Liver (tissue), 9 donors: ENCODE results near the gene C16orf78. TPM values are rescaled to one million over a fixed set of nuclear protein-coding genes. Genes with fewer than 3 reads are reported as not detected.

Experiments used
- DNase-seq: peaks from one replicate; pipeline ENCODE4 v3.0.0-alpha.2; 2017; ENCODE audit warnings: low spot score
- H3K27ac ChIP-seq, 2 donors: one replicate each; pipeline ENCODE4 v1.7.0; 2013; ENCODE audit warnings: inconsistent platforms in 2 of 2, low read length in 2 of 2, control low read depth in 1 of 2, low read depth in 1 of 2, mild to moderate bottlenecking in 1 of 2
- H3K27me3 ChIP-seq, 4 donors: one replicate each; pipeline versions ENCODE4 v1.6.1 to v1.7.0; 2013; ENCODE audit warnings: low read length in 3 of 4, inconsistent platforms in 1 of 4, mild to moderate bottlenecking in 1 of 4, moderate library complexity in 1 of 4; ENCODE audit not compliant: control insufficient read depth in 4 of 4, insufficient read depth in 4 of 4
- H3K36me3 ChIP-seq, 4 donors: one replicate each; pipeline versions ENCODE4 v1.6.1 to v1.7.0; 2013; ENCODE audit warnings: low read length in 3 of 4, mild to moderate bottlenecking in 3 of 4, low read depth in 1 of 4, moderate library complexity in 1 of 4; ENCODE audit not compliant: control insufficient read depth in 4 of 4, insufficient read depth in 3 of 4
- H3K4me1 ChIP-seq, 4 donors: one replicate each; pipeline versions ENCODE4 v1.6.1 to v1.7.0; 2013; ENCODE audit warnings: low read length in 3 of 4, mild to moderate bottlenecking in 3 of 4, moderate library complexity in 1 of 4; ENCODE audit not compliant: control insufficient read depth in 4 of 4, insufficient read depth in 4 of 4
- H3K4me3 ChIP-seq, 3 donors: one replicate each; pipeline versions ENCODE4 v1.6.1 to v1.7.0; 2013; ENCODE audit warnings: low read length in 3 of 3, control low read depth in 1 of 3, low read depth in 1 of 3, mild to moderate bottlenecking in 1 of 3
- H3K9ac ChIP-seq, 2 donors: one replicate each; pipeline ENCODE4 v1.7.0; 2013; ENCODE audit warnings: low read length in 2 of 2, mild to moderate bottlenecking in 2 of 2, moderate library complexity in 2 of 2, control low read depth in 1 of 2, low read depth in 1 of 2
- H3K9me3 ChIP-seq, 4 donors: one replicate each; pipeline versions ENCODE4 v1.6.1 to v1.7.0; 2013; ENCODE audit warnings: low read length in 3 of 4; ENCODE audit not compliant: control insufficient read depth in 4 of 4
- ATF3 ChIP-seq: IDR thresholded peaks from 2 replicates; pipeline ENCODE4 v1.6.1; 2016; ENCODE audit warnings: antibody characterized with exemption
- EGR1 ChIP-seq, 2 donors: IDR thresholded peaks; 2 replicates each; pipeline ENCODE4 v1.6.1; 2016 to 2018; ENCODE audit warnings: antibody characterized with exemption in 2 of 2, low read depth in 2 of 2
- FOXA1 ChIP-seq: IDR thresholded peaks from 2 replicates; pipeline ENCODE4 v1.6.1; 2016; ENCODE audit warnings: antibody characterized with exemption
- FOXA2 ChIP-seq: IDR thresholded peaks from 2 replicates; pipeline ENCODE4 v1.6.1; 2016; ENCODE audit warnings: antibody characterized with exemption
- GABPA ChIP-seq, 2 donors: IDR thresholded peaks in 1 of 2; conservative IDR thresholded peaks in 1 of 2; 2 replicates each; pipeline ENCODE4 v1.6.1; 2016; ENCODE audit warnings: antibody characterized with exemption in 2 of 2, mild to moderate bottlenecking in 1 of 2, moderate library complexity in 1 of 2
- HNF4A ChIP-seq, 2 donors: conservative IDR thresholded peaks; 2 replicates each; pipeline ENCODE4 v1.6.1; 2016; ENCODE audit warnings: antibody characterized with exemption in 2 of 2, mild to moderate bottlenecking in 2 of 2
- HNF4G ChIP-seq: IDR thresholded peaks from 2 replicates; pipeline ENCODE4 v1.6.1; 2016; ENCODE audit warnings: antibody characterized with exemption
- NR2F2 ChIP-seq: IDR thresholded peaks from 2 replicates; pipeline ENCODE4 v1.6.1; 2016; ENCODE audit warnings: antibody characterized with exemption
- RAD21 ChIP-seq, 2 donors: IDR thresholded peaks; 2 replicates each; pipeline ENCODE4 v1.6.1; 2016; ENCODE audit warnings: antibody characterized with exemption in 2 of 2, mild to moderate bottlenecking in 2 of 2
- RXRA ChIP-seq, 2 donors: IDR thresholded peaks; 2 replicates each; pipeline ENCODE4 v1.6.1; 2017 to 2018; ENCODE audit warnings: antibody characterized with exemption in 2 of 2, mild to moderate bottlenecking in 1 of 2
- SP1 ChIP-seq: IDR thresholded peaks from 2 replicates; pipeline ENCODE4 v1.6.1; 2018; ENCODE audit warnings: antibody characterized with exemption, mild to moderate bottlenecking
- TAF1 ChIP-seq: conservative IDR thresholded peaks from 2 replicates; pipeline ENCODE4 v1.6.1; 2016; ENCODE audit warnings: antibody characterized with exemption, mild to moderate bottlenecking
- YY1 ChIP-seq: IDR thresholded peaks from 2 replicates; pipeline ENCODE4 v1.6.1; 2016; ENCODE audit warnings: antibody characterized with exemption, mild to moderate bottlenecking
- WGBS: extraction: QIAGEN DNeasy Blood & Tissue Kit; methylation state at CpG from one replicate; pipeline ENCODE4 v1.1.7; 2013; 5-methylcytosine and 5-hydroxymethylcytosine counted together
- polyA plus RNA-seq, 2 donors: library from polyadenylated mRNA; stranded (reverse) in 1 of 2; unstranded in 1 of 2; fragments of 200-250 nt in 1 of 2; fragments of >200 nt in 1 of 2; fragmentation: Nextera tagmentation in 1 of 2; extraction: Ambion mirVana in 1 of 2; gene quantifications; one replicate each; pipeline versions ENCODE4 v1.2.1 to v1.2.3, GENCODE V29; 2013 to 2015
- total RNA-seq, 2 donors: library from RNA; depleted of rRNA; stranded (reverse); fragments of >200 nt; gene quantifications; one replicate each; pipeline ENCODE4 v1.2.3, GENCODE V29; 2014
- TF ChIP-seq, protein P1 (sequence below): IDR thresholded peaks from 2 replicates; pipeline ENCODE4 v1.6.1; 2016; ENCODE audit warnings: antibody characterized with exemption, mild to moderate bottlenecking
- TF ChIP-seq, protein P2 (sequence below): fragments of 150-350 bp; IDR thresholded peaks from 2 replicates; pipeline ENCODE4 v1.5.1; 2017; ENCODE audit warnings: improper control_type of control experiment, low read depth, low read length; ENCODE audit not compliant: missing input control
- TF ChIP-seq, protein P3 (sequence below): IDR thresholded peaks from 2 replicates; pipeline ENCODE4 v1.6.1; 2016; ENCODE audit warnings: antibody characterized with exemption
- TF ChIP-seq, protein P4 (sequence below): IDR thresholded peaks from 2 replicates; pipeline ENCODE4 v1.6.1; 2016; ENCODE audit warnings: antibody characterized with exemption
- donor health status: healthy.
- donor health status: healthy.
- donor health status: healthy.
- donor health status: healthy.
- donor health status: healthy.

C16orf78 gene
- total and polyA plus RNA-seq, 4 donors, result not detected

GRCh38 chr16:49377196-49377755, 3.7 kb downstream of the C16orf78 start:
- no peak for DNase-seq
- no peaks in the 10 kb centered on the region for H3K4me1 ChIP-seq
- H3K9me3 ChIP-seq, result no peaks in the 10 kb centered on the region
- no peaks in the 10 kb centered on the region for H3K27me3 ChIP-seq
- no peaks in the 10 kb centered on the region for H3K36me3 ChIP-seq
- no peak overlapping the region for H3K27ac ChIP-seq
- no peak for TF ChIP-seq YY1
- WGBS, result 86% methylated on average over 7 of the region's 7 CpGs
- H3K4me3 ChIP-seq, result no peak overlapping the region
- H3K9ac ChIP-seq, result no peak overlapping the region

DNA sequence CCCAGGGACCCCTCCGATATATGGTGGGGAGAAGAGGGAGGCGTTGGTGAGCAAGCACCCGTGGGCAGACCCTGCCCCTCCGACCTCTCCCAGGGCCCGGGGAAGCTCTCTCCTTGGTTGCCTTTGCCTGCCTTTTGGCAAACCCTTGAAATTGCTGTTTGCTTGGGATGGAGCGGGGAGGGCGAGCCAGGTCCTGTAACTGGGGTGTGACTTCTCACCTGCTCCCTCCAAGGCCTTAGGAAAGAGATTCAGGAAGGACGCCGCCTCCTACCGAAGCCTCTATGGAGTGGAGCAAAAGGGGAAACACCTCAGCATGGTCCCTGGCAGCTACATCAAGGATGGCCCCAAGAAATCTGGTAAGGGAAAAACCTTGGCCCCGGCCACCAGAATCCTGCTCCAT, 4.6 kb downstream of the C16orf78 start:
- no peaks in the 10 kb centered on the region for H3K27me3 ChIP-seq
- no peak overlapping the region for H3K27ac ChIP-seq
- no peaks in the 10 kb centered on the region for H3K9me3 ChIP-seq
- no peak overlapping the region for H3K9ac ChIP-seq
- DNase-seq, result no peak
- H3K36me3 ChIP-seq, result no peaks in the 10 kb centered on the region
- 75% methylated on average over 11 of the region's 11 CpGs for WGBS
- H3K4me3 ChIP-seq, result no peak overlapping the region
- TF ChIP-seq, protein P1, sequence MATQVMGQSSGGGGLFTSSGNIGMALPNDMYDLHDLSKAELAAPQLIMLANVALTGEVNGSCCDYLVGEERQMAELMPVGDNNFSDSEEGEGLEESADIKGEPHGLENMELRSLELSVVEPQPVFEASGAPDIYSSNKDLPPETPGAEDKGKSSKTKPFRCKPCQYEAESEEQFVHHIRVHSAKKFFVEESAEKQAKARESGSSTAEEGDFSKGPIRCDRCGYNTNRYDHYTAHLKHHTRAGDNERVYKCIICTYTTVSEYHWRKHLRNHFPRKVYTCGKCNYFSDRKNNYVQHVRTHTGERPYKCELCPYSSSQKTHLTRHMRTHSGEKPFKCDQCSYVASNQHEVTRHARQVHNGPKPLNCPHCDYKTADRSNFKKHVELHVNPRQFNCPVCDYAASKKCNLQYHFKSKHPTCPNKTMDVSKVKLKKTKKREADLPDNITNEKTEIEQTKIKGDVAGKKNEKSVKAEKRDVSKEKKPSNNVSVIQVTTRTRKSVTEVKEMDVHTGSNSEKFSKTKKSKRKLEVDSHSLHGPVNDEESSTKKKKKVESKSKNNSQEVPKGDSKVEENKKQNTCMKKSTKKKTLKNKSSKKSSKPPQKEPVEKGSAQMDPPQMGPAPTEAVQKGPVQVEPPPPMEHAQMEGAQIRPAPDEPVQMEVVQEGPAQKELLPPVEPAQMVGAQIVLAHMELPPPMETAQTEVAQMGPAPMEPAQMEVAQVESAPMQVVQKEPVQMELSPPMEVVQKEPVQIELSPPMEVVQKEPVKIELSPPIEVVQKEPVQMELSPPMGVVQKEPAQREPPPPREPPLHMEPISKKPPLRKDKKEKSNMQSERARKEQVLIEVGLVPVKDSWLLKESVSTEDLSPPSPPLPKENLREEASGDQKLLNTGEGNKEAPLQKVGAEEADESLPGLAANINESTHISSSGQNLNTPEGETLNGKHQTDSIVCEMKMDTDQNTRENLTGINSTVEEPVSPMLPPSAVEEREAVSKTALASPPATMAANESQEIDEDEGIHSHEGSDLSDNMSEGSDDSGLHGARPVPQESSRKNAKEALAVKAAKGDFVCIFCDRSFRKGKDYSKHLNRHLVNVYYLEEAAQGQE, result no peak
- TF ChIP-seq, protein P2, sequence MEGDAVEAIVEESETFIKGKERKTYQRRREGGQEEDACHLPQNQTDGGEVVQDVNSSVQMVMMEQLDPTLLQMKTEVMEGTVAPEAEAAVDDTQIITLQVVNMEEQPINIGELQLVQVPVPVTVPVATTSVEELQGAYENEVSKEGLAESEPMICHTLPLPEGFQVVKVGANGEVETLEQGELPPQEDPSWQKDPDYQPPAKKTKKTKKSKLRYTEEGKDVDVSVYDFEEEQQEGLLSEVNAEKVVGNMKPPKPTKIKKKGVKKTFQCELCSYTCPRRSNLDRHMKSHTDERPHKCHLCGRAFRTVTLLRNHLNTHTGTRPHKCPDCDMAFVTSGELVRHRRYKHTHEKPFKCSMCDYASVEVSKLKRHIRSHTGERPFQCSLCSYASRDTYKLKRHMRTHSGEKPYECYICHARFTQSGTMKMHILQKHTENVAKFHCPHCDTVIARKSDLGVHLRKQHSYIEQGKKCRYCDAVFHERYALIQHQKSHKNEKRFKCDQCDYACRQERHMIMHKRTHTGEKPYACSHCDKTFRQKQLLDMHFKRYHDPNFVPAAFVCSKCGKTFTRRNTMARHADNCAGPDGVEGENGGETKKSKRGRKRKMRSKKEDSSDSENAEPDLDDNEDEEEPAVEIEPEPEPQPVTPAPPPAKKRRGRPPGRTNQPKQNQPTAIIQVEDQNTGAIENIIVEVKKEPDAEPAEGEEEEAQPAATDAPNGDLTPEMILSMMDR, result no peak
- TF ChIP-seq ATF3 (no peak), NR2F2 (no peak), FOXA1 (no peak), RAD21 (IDR thresholded peaks at IDR 0.05) (no peak), EGR1 (IDR thresholded peaks at IDR 0.05; ENCODE audit: low read depth in 2 of 2) (no peak), SP1 (no peak), GABPA (IDR thresholded peaks at IDR 0.05 in 1 of 2, conservative IDR thresholded peaks at IDR 0.05 in 1 of 2) (no peak)
- H3K4me1 ChIP-seq, result no peaks in the 10 kb centered on the region

GRCh38 chr16:49378816-49379215, 5.2 kb downstream of the C16orf78 start:
- no peak for DNase-seq
- no peaks in the 10 kb centered on the region for H3K27me3 ChIP-seq
- H3K36me3 ChIP-seq, result no peaks in the 10 kb centered on the region
- WGBS, result 46% methylated on average over 1 of the region's 1 CpG
- H3K4me3 ChIP-seq, result no peak overlapping the region
- no peak overlapping the region for H3K9ac ChIP-seq
- no peaks in the 10 kb centered on the region for H3K4me1 ChIP-seq
- no peak overlapping the region for H3K27ac ChIP-seq
- no peaks in the 10 kb centered on the region for H3K9me3 ChIP-seq
- TF ChIP-seq GABPA (IDR thresholded peaks at IDR 0.05 in 1 of 2, conservative IDR thresholded peaks at IDR 0.05 in 1 of 2) (no peak), RAD21 (IDR thresholded peaks at IDR 0.05) (no peak), EGR1 (IDR thresholded peaks at IDR 0.05; ENCODE audit: low read depth in 2 of 2) (no peak), SP1 (no peak), HNF4A (conservative IDR thresholded peaks at IDR 0.05) (no peak), RXRA (IDR thresholded peaks at IDR 0.05) (no peak), FOXA1 (no peak), TAF1 (no peak), HNF4G (no peak), FOXA2 (no peak)
- TF ChIP-seq, protein P3, sequence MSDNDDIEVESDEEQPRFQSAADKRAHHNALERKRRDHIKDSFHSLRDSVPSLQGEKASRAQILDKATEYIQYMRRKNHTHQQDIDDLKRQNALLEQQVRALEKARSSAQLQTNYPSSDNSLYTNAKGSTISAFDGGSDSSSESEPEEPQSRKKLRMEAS, result no peak
- TF ChIP-seq, protein P4, sequence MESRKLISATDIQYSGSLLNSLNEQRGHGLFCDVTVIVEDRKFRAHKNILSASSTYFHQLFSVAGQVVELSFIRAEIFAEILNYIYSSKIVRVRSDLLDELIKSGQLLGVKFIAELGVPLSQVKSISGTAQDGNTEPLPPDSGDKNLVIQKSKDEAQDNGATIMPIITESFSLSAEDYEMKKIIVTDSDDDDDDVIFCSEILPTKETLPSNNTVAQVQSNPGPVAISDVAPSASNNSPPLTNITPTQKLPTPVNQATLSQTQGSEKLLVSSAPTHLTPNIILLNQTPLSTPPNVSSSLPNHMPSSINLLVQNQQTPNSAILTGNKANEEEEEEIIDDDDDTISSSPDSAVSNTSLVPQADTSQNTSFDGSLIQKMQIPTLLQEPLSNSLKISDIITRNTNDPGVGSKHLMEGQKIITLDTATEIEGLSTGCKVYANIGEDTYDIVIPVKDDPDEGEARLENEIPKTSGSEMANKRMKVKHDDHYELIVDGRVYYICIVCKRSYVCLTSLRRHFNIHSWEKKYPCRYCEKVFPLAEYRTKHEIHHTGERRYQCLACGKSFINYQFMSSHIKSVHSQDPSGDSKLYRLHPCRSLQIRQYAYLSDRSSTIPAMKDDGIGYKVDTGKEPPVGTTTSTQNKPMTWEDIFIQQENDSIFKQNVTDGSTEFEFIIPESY, result no peak
- TF ChIP-seq, protein P1, result no peak
